Adrenal gland (tissue), 12 donors: ENCODE measurements around the gene SLIT3. TPM values are rescaled to one million over a fixed set of nuclear protein-coding genes. Genes with fewer than 3 reads are reported as not detected.

Experiments used
- DNase-seq, 7 donors: peaks; one replicate each; pipeline ENCODE4 v3.0.0-alpha.2; 2019 to 2020
- H3K27ac ChIP-seq, 5 donors: fragments of 200-600 bp; sonication (generic) in 4 of 5; 1 replicate in 3 of 5; 2 replicates in 2 of 5; pipeline versions ENCODE4 v1.5.1 to v1.8.0; 2016 to 2020; ENCODE audit warnings: mild to moderate bottlenecking in 1 of 5
- H3K27me3 ChIP-seq: fragments of 200-600 bp; 2 replicates; pipeline ENCODE4 v1.8.0; 2021
- H3K36me3 ChIP-seq, 2 donors: fragments of 200-600 bp; replicated peaks in 1 of 2; 1 replicate in 1 of 2; 2 replicates in 1 of 2; pipeline versions ENCODE4 v1.5.1 to v1.8.0; 2018 to 2022
- H3K4me1 ChIP-seq, 2 donors: fragments of 200-600 bp; replicated peaks in 1 of 2; 1 replicate in 1 of 2; 2 replicates in 1 of 2; pipeline versions ENCODE4 v1.5.1 to v1.8.0; 2018 to 2021
- H3K4me3 ChIP-seq, 4 donors: fragments of 200-600 bp; sonication (generic) in 3 of 4; one replicate each; pipeline ENCODE4 v1.5.1; 2016 to 2018
- H3K9me3 ChIP-seq, 3 donors: fragments of 200-600 bp; sonication (generic) in 1 of 3; replicated peaks in 1 of 3; 1 replicate in 2 of 3; 2 replicates in 1 of 3; pipeline versions ENCODE4 v1.5.1 to v1.8.0; 2016 to 2021
- POLR2A ChIP-seq, 2 donors: fragments of 450-650 bp; IDR thresholded peaks; one replicate each; pipeline ENCODE4 v1.6.1; 2017; ENCODE audit warnings: antibody characterized with exemption in 2 of 2, mild to moderate bottlenecking in 2 of 2, moderate library complexity in 1 of 2
- WGBS, 4 donors: extraction: QIAGEN DNeasy Blood & Tissue Kit in 2 of 4; methylation state at CpG; one replicate each; pipeline versions ENCODE4 v1.1.5 to v1.1.7; 2013 to 2017; 5-methylcytosine and 5-hydroxymethylcytosine counted together
- intact Hi-C, 2 donors: fragments of 100-400 bp; cut with DNase I; formaldehyde crosslinking; loops; one replicate each; pipeline versions ENCODE4 v1.14.1 to v1.15.0; 2022 to 2023
- polyA plus RNA-seq, 3 donors: library from polyadenylated mRNA; stranded (reverse); fragments of 200-250 nt in 2 of 3; fragments of 350-450 nt in 1 of 3; fragmentation: Illumina TruSeq in 1 of 3; extraction: RNeasy Lipid Tissue Mini Kit (QIAGEN cat#74804) in 1 of 3; gene quantifications; one replicate each; pipeline ENCODE4 v1.2.3, GENCODE V29; 2013 to 2014
- total RNA-seq, 9 donors: library from RNA; depleted of rRNA in 4 of 9; stranded (reverse); fragments of >200 nt in 4 of 9; fragments of 120-200 nt in 1 of 9; fragmentation: NEBNext Ultra II Directional in 1 of 9; extraction: Animal tissue kit (Norgen Biotek cat#: 25700) in 1 of 9; gene quantifications; one replicate each; pipeline versions ENCODE4 v1.1.0 to v1.2.4, GENCODE V29; 2013 to 2023
- TF ChIP-seq, protein P1 (sequence below), 6 experiments: fragments of 450-650 bp in 4 of 6; fragments of 200-600 bp in 2 of 6; sonication (generic) in 1 of 6; IDR thresholded peaks; 1 replicate in 5 of 6; 2 replicates in 1 of 6; pipeline versions ENCODE4 v1.5.1 to v1.8.0; 2016 to 2021; ENCODE audit warnings: antibody characterized with exemption in 6 of 6, mild to moderate bottlenecking in 2 of 6, moderate library complexity in 1 of 6
- donor health status: healthy with polysubstance abuse.
- donor health status: Bipolar disorder and iron deficiency.
- donor health status: DM: yes; HTN: yes; CAD: no.
- donor health status: DM: no; HTN: no; CAD: no.
- donor health status: DM: no; HTN: no; CAD: no.
- donor health status: DM: yes; HTN: yes; CAD: no.

SLIT3 gene
- total and polyA plus RNA-seq, 12 donors, result 10.0 to 94.1 (median 32.8) TPM

DNA sequence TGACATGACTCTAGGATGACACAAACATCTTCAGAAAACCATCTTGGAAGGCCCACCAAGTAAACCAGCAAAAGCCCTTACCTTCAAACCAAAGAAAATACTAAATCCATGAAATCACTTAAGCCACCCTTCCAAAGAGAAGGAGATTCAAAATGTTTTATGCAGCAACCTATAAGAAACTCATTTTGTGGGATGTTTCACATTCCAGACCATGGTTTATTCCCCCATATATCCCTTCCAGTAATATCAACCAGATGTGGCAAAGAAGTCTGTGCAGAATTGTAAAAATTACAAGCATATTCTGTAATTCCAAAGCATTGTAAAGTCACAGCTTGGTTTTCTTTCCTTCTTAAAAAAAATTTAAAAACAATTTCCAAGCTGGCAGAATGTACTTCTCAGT, 117.4 kb downstream of the SLIT3 start:
- no peak for DNase-seq
- Histone ChIP-seq H3K9me3 (no peaks in the 10 kb centered on the region), H3K4me3 (no peak overlapping the region), H3K27me3 (no peaks in the 10 kb centered on the region), H3K36me3 (no peaks in the 10 kb centered on the region), H3K4me1 (no peaks in the 10 kb centered on the region), H3K27ac (no peak overlapping the region)
- intact Hi-C loops, result no loop called here
- TF ChIP-seq, protein P1, sequence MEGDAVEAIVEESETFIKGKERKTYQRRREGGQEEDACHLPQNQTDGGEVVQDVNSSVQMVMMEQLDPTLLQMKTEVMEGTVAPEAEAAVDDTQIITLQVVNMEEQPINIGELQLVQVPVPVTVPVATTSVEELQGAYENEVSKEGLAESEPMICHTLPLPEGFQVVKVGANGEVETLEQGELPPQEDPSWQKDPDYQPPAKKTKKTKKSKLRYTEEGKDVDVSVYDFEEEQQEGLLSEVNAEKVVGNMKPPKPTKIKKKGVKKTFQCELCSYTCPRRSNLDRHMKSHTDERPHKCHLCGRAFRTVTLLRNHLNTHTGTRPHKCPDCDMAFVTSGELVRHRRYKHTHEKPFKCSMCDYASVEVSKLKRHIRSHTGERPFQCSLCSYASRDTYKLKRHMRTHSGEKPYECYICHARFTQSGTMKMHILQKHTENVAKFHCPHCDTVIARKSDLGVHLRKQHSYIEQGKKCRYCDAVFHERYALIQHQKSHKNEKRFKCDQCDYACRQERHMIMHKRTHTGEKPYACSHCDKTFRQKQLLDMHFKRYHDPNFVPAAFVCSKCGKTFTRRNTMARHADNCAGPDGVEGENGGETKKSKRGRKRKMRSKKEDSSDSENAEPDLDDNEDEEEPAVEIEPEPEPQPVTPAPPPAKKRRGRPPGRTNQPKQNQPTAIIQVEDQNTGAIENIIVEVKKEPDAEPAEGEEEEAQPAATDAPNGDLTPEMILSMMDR (IDR thresholded peaks at IDR 0.05), result no peak
- no peak for TF ChIP-seq POLR2A (IDR thresholded peaks at IDR 0.05)

DNA sequence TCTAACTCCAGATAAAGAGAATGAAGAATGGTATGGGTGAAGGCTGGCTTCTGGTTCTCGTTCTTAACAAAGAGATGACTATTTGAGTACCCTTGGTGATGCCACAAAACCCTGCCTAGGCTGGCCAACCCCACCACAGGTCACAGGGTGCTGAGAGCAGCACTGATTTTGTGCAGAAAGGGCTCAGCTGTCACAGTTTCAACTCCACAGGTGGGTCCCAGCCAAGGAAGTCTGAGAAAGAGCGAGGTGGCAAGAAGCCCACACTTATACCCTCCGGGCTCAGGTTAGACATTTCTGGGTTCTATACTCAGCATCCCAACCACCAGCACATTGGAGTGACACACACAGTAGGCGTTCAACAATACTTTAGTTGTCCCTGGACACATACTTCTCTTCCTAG, 118.1 kb downstream of the SLIT3 start:
- Histone ChIP-seq H3K9me3 (no peaks in the 10 kb centered on the region), H3K36me3 (no peaks in the 10 kb centered on the region), H3K27ac (no peak overlapping the region), H3K4me1 (no peaks in the 10 kb centered on the region), H3K27me3 (no peaks in the 10 kb centered on the region), H3K4me3 (no peak overlapping the region)
- no peak for DNase-seq
- TF ChIP-seq POLR2A (IDR thresholded peaks at IDR 0.05), result no peak
- TF ChIP-seq, protein P1 (IDR thresholded peaks at IDR 0.05), result no peak
- intact Hi-C loops, result no loop called here
- 72 to 86% (median 82%) methylated on average over 4 of the region's 4 CpGs for WGBS, 4 donors

DNA sequence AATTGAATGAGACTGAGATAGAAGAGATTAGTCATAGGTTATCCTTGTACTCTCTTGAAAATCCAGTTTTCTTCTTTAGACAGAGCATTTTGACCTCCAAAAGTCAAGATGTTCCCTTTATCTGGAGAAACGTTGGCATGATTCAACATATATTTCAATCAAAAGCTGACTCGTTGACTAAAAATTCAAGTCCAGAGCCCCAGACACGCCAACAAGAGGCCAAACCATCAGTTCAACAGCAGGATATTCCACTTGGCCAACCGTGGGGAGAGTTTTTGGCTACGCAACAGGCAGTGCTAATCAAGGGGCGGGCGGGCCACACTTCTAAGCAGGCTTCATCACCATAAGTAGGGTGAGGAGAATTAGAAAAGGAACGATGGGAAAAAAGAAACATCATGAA, 119.1 kb downstream of the SLIT3 start:
- TF ChIP-seq, protein P1 (IDR thresholded peaks at IDR 0.05), result no peak
- TF ChIP-seq POLR2A (IDR thresholded peaks at IDR 0.05), result no peak
- Histone ChIP-seq H3K27ac (no peak overlapping the region), H3K4me1 (no peaks in the 10 kb centered on the region), H3K27me3 (no peaks in the 10 kb centered on the region), H3K36me3 (no peaks in the 10 kb centered on the region), H3K9me3 (no peaks in the 10 kb centered on the region), H3K4me3 (no peak overlapping the region)
- 47 to 62% (median 51%) methylated on average over 7 to 8 of the region's 8 CpGs for WGBS, 4 donors
- DNase-seq, result no peak
- intact Hi-C loops, result no loop called here

DNA sequence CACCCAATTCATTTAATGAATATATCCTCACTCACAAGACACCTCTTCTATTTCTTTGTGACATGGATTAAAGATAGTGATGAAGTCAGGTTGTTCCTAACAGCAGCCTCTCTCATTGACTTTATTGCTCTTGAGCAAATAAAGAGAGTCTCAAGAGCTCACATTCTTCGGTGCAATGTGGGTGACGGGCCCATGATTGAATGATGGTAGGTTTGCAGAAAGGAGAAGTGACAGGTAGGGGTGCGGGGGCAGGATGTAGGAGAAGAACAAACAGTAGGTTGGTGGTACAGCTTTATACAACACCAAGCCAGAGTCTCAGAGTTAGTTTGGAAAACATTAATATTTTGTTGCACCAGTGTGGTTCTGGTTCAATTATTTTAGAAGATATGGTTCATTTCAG, 122.2 kb downstream of the SLIT3 start:
- no peak for DNase-seq
- Histone ChIP-seq H3K4me1 (no peaks in the 10 kb centered on the region), H3K36me3 (no peaks in the 10 kb centered on the region), H3K27me3 (no peaks in the 10 kb centered on the region), H3K4me3 (no peak overlapping the region), H3K27ac (no peak overlapping the region), H3K9me3 (no peaks in the 10 kb centered on the region)
- no peak for TF ChIP-seq POLR2A (IDR thresholded peaks at IDR 0.05)
- TF ChIP-seq, protein P1 (IDR thresholded peaks at IDR 0.05), result no peak
- WGBS, 4 donors, result 70 to 81% (median 77%) methylated on average over 3 of the region's 3 CpGs
- intact Hi-C loops, result no loop called here
